Measurements from ENCODE around the gene PIK3C3.
"Not testable (repeated sequence)": the region's sequence is repeated elsewhere in the genome, so short reads cannot be mapped to it uniquely, and the experiment has no call there.

PIK3C3 gene

DNA sequence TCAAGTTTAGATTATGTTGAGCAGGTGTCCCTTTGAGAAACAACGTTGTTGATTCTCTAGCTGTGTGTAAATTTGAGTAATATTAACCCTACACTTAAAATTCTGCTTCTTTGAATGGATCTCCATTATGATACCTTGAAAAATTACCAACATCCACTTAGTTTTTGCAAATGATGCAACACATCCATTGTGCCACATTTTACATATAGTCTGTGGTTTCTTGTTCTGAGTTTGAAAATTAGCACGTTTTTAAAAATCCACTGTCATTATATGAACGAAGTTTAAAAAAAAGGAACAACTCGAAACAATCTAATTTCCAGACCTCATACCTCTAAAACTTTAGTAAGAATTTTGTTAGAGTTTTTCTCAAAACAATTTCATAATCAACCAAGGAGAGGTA, 37.7 kb downstream of the PIK3C3 start:
- H3K27me3 ChIP-seq (ENCODE audit: low read depth, low read length): no peaks in the 10 kb centered on the region
- no peak overlapping the region for H3K4me3 ChIP-seq (ENCODE audit: low read depth in 1 of 2, low read length in 2 of 2)
- H3K4me1 ChIP-seq (ENCODE audit: control insufficient read depth in 1 of 2, insufficient read depth in 2 of 2, low read length in 2 of 2): no peaks in the 10 kb centered on the region
- peaks cover 32 to 43% of the 10 kb centered on the region in 2 donors for H3K36me3 ChIP-seq (ENCODE audit: control insufficient read depth in 1 of 2, insufficient read depth in 2 of 2, low read length in 2 of 2)
- H3K27ac ChIP-seq (ENCODE audit: low read length): no peak overlapping the region
- no peaks in the 10 kb centered on the region for H3K9me3 ChIP-seq (ENCODE audit: control insufficient read depth in 1 of 2, low read length in 2 of 2)

DNA sequence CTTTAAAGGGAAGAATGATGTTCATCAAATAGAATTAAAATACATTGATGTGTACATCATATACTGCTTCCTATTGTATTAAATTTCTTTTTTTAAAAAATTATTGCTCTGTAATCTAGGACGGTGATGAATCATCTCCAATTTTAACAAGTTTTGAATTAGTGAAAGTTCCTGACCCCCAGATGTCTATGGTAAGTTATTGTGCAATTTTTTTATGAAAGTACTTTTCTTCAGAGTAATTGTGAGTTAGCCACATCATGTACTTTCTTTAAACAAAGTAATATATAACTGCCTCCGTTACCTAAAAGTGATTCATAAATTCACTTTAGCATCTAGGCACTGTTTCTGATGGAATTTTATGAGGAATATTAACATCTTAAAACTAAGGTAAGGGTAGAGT, 38.1 kb downstream of the PIK3C3 start:
- H3K4me1 ChIP-seq (ENCODE audit: control insufficient read depth in 1 of 2, insufficient read depth in 2 of 2, low read length in 2 of 2): no peaks in the 10 kb centered on the region
- no peaks in the 10 kb centered on the region for H3K27me3 ChIP-seq (ENCODE audit: low read depth, low read length)
- H3K4me3 ChIP-seq (ENCODE audit: low read depth in 1 of 2, low read length in 2 of 2): no peak overlapping the region
- H3K9me3 ChIP-seq (ENCODE audit: control insufficient read depth in 1 of 2, low read length in 2 of 2): no peaks in the 10 kb centered on the region
- H3K27ac ChIP-seq (ENCODE audit: low read length): no peak overlapping the region
- H3K36me3 ChIP-seq (ENCODE audit: control insufficient read depth in 1 of 2, insufficient read depth in 2 of 2, low read length in 2 of 2): peaks cover 36 to 47% of the 10 kb centered on the region in 2 donors

DNA sequence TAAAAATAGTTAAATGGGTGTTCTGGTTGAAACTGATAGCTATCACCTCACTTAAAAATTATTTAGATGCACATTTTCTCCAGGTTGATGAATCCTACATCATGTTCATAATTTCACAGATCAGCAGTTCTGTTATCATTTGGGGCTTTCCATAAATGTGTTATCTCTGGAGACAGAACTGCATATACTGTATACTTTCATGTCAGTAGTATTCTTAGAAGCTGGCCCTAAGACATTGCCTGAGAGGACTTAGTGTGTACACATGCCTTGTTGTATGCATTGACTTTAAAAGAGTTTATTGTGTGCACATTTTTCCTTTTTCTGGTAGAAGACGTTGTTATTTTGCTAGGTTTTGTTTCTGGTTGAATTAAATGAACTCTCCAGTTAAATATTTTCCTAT, 41.0 kb downstream of the PIK3C3 start:
- Histone ChIP-seq H3K4me1 (ENCODE audit: control insufficient read depth in 1 of 2, insufficient read depth in 2 of 2, low read length in 2 of 2) (no peaks in the 10 kb centered on the region), H3K27ac (ENCODE audit: low read length) (no peak overlapping the region), H3K27me3 (ENCODE audit: low read depth, low read length) (no peaks in the 10 kb centered on the region), H3K4me3 (ENCODE audit: low read depth in 1 of 2, low read length in 2 of 2) (no peak overlapping the region), H3K9me3 (ENCODE audit: control insufficient read depth in 1 of 2, low read length in 2 of 2) (no peaks in the 10 kb centered on the region), H3K36me3 (ENCODE audit: control insufficient read depth in 1 of 2, insufficient read depth in 2 of 2, low read length in 2 of 2) (peaks cover 37 to 54% of the 10 kb centered on the region in 2 donors)

DNA sequence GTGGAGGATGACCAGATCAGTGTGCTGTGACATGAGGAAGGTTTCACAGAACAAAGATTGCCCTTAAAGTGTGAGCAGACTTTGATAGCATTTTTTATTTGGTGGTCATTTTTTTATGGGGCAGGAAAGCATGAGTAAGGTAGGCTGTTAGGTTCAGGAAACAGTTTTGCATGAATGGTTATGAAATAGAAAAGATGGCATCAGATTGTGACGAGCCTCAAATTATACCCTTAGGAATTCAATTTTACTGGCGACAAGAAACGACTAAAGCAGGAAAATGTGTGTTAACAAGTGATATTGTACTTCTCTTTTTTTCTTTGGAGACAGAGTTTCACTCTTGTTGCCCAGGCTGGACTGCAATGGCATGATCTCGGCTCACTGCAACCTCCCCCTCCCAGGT, 44.7 kb downstream of the PIK3C3 start:
- Histone ChIP-seq H3K27me3 (ENCODE audit: low read depth, low read length) (no peaks in the 10 kb centered on the region), H3K27ac (ENCODE audit: low read length) (no peak overlapping the region), H3K36me3 (ENCODE audit: control insufficient read depth in 1 of 2, insufficient read depth in 2 of 2, low read length in 2 of 2) (peaks cover 43 to 61% of the 10 kb centered on the region in 2 donors), H3K9me3 (ENCODE audit: control insufficient read depth in 1 of 2, low read length in 2 of 2) (no peaks in the 10 kb centered on the region), H3K4me3 (ENCODE audit: low read depth in 1 of 2, low read length in 2 of 2) (no peak overlapping the region), H3K4me1 (ENCODE audit: control insufficient read depth in 1 of 2, insufficient read depth in 2 of 2, low read length in 2 of 2) (no peaks in the 10 kb centered on the region)

DNA sequence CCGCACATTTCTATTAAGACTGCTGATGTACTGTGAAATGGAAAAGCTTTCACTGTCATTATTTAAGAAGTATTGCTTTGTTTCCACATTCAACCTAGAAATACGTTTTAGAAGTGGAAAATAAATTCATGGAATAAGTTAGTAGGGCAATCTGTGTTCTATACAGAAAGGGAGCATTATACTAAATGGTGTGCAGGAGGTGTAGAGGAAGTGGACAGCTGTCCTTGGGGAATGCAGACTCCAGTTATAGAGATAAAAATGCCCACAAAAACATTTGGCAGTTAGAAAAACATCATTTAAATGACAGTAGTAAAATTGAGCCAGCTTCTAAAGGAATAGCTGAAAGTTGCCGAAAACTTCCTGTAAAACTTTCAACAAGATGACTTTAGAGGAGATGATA, 46.8 kb downstream of the PIK3C3 start:
- Histone ChIP-seq H3K36me3 (ENCODE audit: control insufficient read depth in 1 of 2, insufficient read depth in 2 of 2, low read length in 2 of 2) (peaks cover 41 to 61% of the 10 kb centered on the region in 2 donors), H3K9me3 (ENCODE audit: control insufficient read depth in 1 of 2, low read length in 2 of 2) (no peaks in the 10 kb centered on the region), H3K4me1 (ENCODE audit: control insufficient read depth in 1 of 2, insufficient read depth in 2 of 2, low read length in 2 of 2) (no peaks in the 10 kb centered on the region), H3K27ac (ENCODE audit: low read length) (no peak overlapping the region), H3K27me3 (ENCODE audit: low read depth, low read length) (no peaks in the 10 kb centered on the region), H3K4me3 (ENCODE audit: low read depth in 1 of 2, low read length in 2 of 2) (no peak overlapping the region)

DNA sequence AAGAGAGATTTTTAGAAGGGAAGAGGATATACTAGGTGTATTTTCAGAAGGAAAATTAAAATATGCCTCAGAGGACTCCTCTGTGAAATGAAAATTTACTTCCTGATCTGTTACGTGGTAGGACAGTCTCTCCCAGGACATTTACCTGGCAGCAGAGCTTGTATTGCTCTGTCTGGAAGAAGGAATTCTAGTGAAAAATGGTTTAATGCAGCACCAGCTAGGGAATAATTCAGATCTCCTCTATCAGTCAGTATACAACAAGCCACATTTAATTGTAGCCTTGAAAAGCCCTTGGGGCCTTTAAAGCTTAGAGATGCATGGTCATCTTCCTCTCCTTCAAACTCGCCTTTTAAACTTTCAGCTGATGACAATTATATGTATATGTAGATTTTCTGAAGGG, 49.6 kb downstream of the PIK3C3 start:
- no peaks in the 10 kb centered on the region for H3K4me1 ChIP-seq (ENCODE audit: control insufficient read depth in 1 of 2, insufficient read depth in 2 of 2, low read length in 2 of 2)
- H3K27ac ChIP-seq (ENCODE audit: low read length): no peak overlapping the region
- no peaks in the 10 kb centered on the region for H3K9me3 ChIP-seq (ENCODE audit: control insufficient read depth in 1 of 2, low read length in 2 of 2)
- H3K27me3 ChIP-seq (ENCODE audit: low read depth, low read length): no peaks in the 10 kb centered on the region
- H3K36me3 ChIP-seq (ENCODE audit: control insufficient read depth in 1 of 2, insufficient read depth in 2 of 2, low read length in 2 of 2): peaks cover 30 to 37% of the 10 kb centered on the region in 2 donors
- H3K4me3 ChIP-seq (ENCODE audit: low read depth in 1 of 2, low read length in 2 of 2): no peak overlapping the region

DNA sequence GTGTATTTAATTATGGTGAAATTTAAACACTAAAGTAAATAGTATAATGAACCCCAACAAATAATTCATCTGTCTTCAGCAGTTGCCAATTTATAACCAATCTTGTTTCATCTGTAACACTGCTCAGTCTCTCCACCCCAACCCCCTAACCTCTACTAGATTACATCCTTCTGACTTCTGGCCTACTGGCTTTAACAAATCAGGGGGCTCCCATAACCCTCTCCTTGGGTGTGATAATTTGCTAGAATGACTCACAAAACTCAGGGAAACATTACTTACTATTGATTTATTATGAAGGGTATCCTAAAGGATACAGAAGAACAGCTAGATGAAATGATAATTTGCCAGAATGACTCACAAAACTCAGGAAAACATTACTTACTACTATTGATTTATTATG, 50.7 kb downstream of the PIK3C3 start:
- Histone ChIP-seq H3K27ac (ENCODE audit: low read length) (no peak overlapping the region), H3K9me3 (ENCODE audit: control insufficient read depth in 1 of 2, low read length in 2 of 2) (no peaks in the 10 kb centered on the region), H3K36me3 (ENCODE audit: control insufficient read depth in 1 of 2, insufficient read depth in 2 of 2, low read length in 2 of 2) (peaks cover 29 to 30% of the 10 kb centered on the region in 2 donors), H3K27me3 (ENCODE audit: low read depth, low read length) (no peaks in the 10 kb centered on the region), H3K4me1 (ENCODE audit: control insufficient read depth in 1 of 2, insufficient read depth in 2 of 2, low read length in 2 of 2) (no peaks in the 10 kb centered on the region), H3K4me3 (ENCODE audit: low read depth in 1 of 2, low read length in 2 of 2) (no peak overlapping the region)

DNA sequence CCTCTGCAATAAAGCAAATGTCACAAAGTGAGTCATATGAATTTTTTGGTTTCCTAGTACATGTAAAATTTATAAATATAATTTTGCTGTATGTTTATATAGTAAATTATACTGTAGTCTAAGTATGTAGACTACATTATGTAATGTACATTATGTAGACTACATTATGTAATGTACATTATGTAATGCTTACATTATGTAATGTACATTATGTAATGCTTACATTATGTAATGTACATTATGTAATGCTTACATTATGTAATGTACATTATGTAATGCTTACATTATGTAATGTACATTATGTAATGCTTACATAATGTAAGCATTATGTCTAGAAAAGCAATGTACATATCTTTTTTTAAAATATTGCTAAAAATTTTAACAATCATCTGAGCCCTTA, 54.4 kb downstream of the PIK3C3 start:
- H3K36me3 ChIP-seq (ENCODE audit: control insufficient read depth in 1 of 2, insufficient read depth in 2 of 2, low read length in 2 of 2): peaks cover 11 to 27% of the 10 kb centered on the region in 2 donors
- not testable (repeated sequence) for H3K4me3 ChIP-seq (ENCODE audit: low read depth in 1 of 2, low read length in 2 of 2); H3K9me3 ChIP-seq (ENCODE audit: control insufficient read depth in 1 of 2, low read length in 2 of 2); H3K27me3 ChIP-seq (ENCODE audit: low read depth, low read length); H3K4me1 ChIP-seq (ENCODE audit: control insufficient read depth in 1 of 2, insufficient read depth in 2 of 2, low read length in 2 of 2); H3K27ac ChIP-seq (ENCODE audit: low read length)

DNA sequence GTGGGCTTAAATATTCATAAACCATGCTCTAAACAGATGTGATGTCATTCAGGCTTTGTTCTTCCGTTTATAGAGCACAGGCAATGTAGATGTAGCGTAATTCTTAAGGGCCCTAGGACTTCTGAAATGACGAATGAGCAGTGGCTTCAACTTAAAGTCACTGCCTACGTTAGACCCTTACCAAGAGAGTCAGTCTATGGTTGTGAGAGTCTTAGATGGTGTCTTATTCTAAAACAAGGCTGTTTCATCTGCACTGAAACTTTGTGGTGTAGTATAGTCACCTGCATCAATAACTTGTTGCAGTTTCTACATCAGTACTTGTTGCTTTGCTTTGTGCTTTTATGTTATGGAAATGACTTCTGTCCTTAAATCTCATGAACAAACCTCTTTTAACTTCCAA, 56.0 kb downstream of the PIK3C3 start:
- Histone ChIP-seq H3K27me3 (ENCODE audit: low read depth, low read length) (no peaks in the 10 kb centered on the region), H3K36me3 (ENCODE audit: control insufficient read depth in 1 of 2, insufficient read depth in 2 of 2, low read length in 2 of 2) (peaks cover 16 to 24% of the 10 kb centered on the region in 2 donors), H3K27ac (ENCODE audit: low read length) (no peak overlapping the region), H3K9me3 (ENCODE audit: control insufficient read depth in 1 of 2, low read length in 2 of 2) (no peaks in the 10 kb centered on the region), H3K4me3 (ENCODE audit: low read depth in 1 of 2, low read length in 2 of 2) (no peak overlapping the region), H3K4me1 (ENCODE audit: control insufficient read depth in 1 of 2, insufficient read depth in 2 of 2, low read length in 2 of 2) (no peaks in the 10 kb centered on the region)

DNA sequence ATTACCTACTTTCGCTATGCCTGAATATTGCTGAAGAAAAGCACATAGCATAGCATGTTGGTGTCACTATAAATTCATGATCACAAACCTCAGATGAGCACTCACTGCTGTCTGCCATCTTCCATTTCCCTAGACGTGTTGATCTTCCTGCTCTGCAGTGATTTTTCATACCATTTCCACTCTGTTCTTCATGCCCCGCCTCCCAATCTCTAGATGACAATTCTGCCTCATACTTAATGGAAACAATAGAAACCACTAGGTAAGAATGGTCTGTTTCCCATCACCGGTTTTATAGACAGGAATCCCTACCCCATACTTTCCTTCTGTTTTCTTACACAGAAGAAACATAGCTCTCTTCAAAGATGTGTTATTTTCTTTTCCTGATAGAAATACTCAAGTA, 63.8 kb downstream of the PIK3C3 start:
- Histone ChIP-seq H3K9me3 (ENCODE audit: control insufficient read depth in 1 of 2, low read length in 2 of 2) (no peaks in the 10 kb centered on the region), H3K4me1 (ENCODE audit: control insufficient read depth in 1 of 2, insufficient read depth in 2 of 2, low read length in 2 of 2) (no peaks in the 10 kb centered on the region), H3K4me3 (ENCODE audit: low read depth in 1 of 2, low read length in 2 of 2) (no peak overlapping the region), H3K27me3 (ENCODE audit: low read depth, low read length) (no peaks in the 10 kb centered on the region), H3K36me3 (ENCODE audit: control insufficient read depth in 1 of 2, insufficient read depth in 2 of 2, low read length in 2 of 2) (peaks cover 40 to 42% of the 10 kb centered on the region in 2 donors), H3K27ac (ENCODE audit: low read length) (no peak overlapping the region)

DNA sequence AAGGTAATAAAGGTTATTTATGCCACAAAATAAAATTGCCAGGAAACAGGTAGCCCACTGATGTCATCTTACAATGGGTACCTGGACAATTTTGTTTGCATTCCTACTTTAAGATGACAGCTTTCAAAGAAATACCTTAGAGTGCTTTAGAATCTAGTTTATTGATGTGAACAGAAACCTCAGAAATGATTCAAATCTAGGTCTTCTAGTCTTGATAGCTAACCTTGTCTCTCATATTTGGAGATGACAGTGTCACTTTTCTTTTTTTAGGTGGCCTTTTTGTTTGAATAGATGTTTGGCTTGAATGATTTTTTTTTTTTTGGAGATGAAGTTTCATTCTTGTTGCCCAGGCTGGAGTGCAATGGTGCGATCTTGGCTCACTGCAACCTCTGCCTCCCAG, 69.1 kb downstream of the PIK3C3 start:
- no peaks in the 10 kb centered on the region for H3K4me1 ChIP-seq (ENCODE audit: control insufficient read depth in 1 of 2, insufficient read depth in 2 of 2, low read length in 2 of 2)
- H3K4me3 ChIP-seq (ENCODE audit: low read depth in 1 of 2, low read length in 2 of 2): no peak overlapping the region

DNA sequence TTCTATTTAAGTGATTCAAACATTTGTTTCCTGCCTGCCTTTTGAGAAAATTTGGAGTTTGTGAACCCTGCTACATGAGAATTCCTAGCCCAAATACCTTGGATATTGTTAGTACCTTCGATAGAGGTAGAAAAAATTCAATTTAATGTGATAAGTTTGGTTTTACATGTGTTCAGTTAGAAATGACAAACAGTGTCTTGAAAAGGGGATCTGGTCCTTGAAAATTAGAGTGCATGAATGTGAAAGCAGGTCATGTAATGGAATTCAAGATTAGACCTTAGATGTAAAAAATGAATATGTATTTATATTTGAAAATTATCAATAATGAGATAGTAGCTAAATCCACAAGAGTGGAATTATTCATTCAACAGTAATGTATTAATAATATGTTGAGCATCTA, 70.5 kb downstream of the PIK3C3 start:
- H3K27ac ChIP-seq (ENCODE audit: low read length): no peak overlapping the region

More for the DNA sequence above, 69.1 kb downstream of the PIK3C3 start:
- H3K27ac ChIP-seq (ENCODE audit: low read length): no peak overlapping the region
- peaks cover 11 to 18% of the 10 kb centered on the region in 2 donors for H3K36me3 ChIP-seq (ENCODE audit: control insufficient read depth in 1 of 2, insufficient read depth in 2 of 2, low read length in 2 of 2)
- no peaks in the 10 kb centered on the region for H3K9me3 ChIP-seq (ENCODE audit: control insufficient read depth in 1 of 2, low read length in 2 of 2)
- H3K27me3 ChIP-seq (ENCODE audit: low read depth, low read length): no peaks in the 10 kb centered on the region

More for the DNA sequence above, 70.5 kb downstream of the PIK3C3 start:
- H3K27me3 ChIP-seq (ENCODE audit: low read depth, low read length): no peaks in the 10 kb centered on the region
- H3K9me3 ChIP-seq (ENCODE audit: control insufficient read depth in 1 of 2, low read length in 2 of 2): no peaks in the 10 kb centered on the region
- peaks cover 17% of the 10 kb centered on the region in 2 donors for H3K36me3 ChIP-seq (ENCODE audit: control insufficient read depth in 1 of 2, insufficient read depth in 2 of 2, low read length in 2 of 2)
- H3K4me1 ChIP-seq (ENCODE audit: control insufficient read depth in 1 of 2, insufficient read depth in 2 of 2, low read length in 2 of 2): no peaks in the 10 kb centered on the region
- no peak overlapping the region for H3K4me3 ChIP-seq (ENCODE audit: low read depth in 1 of 2, low read length in 2 of 2)

All from muscle layer of duodenum (tissue), 2 donors.